HEK293T (cell line): ENCODE results near the gene CRTAC1.

ENCODE experiments used
- CTCF ChIA-PET: fragments of 350-600 bp; formaldehyde crosslinking; extraction: SDS; loops from one replicate; lab custom pipeline; 2021; ENCODE audit warnings: antibody characterized with exemption, inconsistent platforms; lab: Yijun Ruan, JAX
- POLR2A ChIA-PET: fragments of 350-600 bp; formaldehyde crosslinking; extraction: SDS; loops from one replicate; lab custom pipeline; 2020; ENCODE audit warnings: antibody characterized with exemption, inconsistent platforms; lab: Yijun Ruan, JAX
- DNase-seq: peaks from one replicate; pipeline ENCODE4 v3.0.0; 2012; ENCODE audit warnings: mixed read lengths; ENCODE audit errors: extremely low spot score
- ARNT ChIP-seq: fragments of 450-650 bp; IDR thresholded peaks from 2 replicates; pipeline ENCODE4 v1.6.1; 2017; ENCODE audit warnings: mild to moderate bottlenecking
- BHLHE40 ChIP-seq: fragments of 450-650 bp; IDR thresholded peaks from 2 replicates; pipeline ENCODE4 v1.6.1; 2016; ENCODE audit warnings: mild to moderate bottlenecking, moderate library complexity, borderline replicate concordance
- CTBP1 ChIP-seq: fragments of 450-650 bp; IDR thresholded peaks from 2 replicates; pipeline ENCODE4 v1.6.1; 2016; ENCODE audit warnings: borderline replicate concordance
- ELF4 ChIP-seq: fragments of 450-650 bp; IDR thresholded peaks from 2 replicates; pipeline ENCODE4 v1.6.1; 2017; ENCODE audit warnings: antibody characterized with exemption
- FOXA1 ChIP-seq: fragments of 450-650 bp; IDR thresholded peaks from 2 replicates; pipeline ENCODE4 v1.6.1; 2016; ENCODE audit warnings: mild to moderate bottlenecking
- FOXK2 ChIP-seq: fragments of 450-650 bp; IDR thresholded peaks from 2 replicates; pipeline ENCODE4 v1.6.1; 2016; ENCODE audit warnings: mild to moderate bottlenecking
- FOXM1 ChIP-seq: fragments of 450-650 bp; IDR thresholded peaks from 2 replicates; pipeline ENCODE4 v1.6.1; 2017; ENCODE audit warnings: mild to moderate bottlenecking, borderline replicate concordance
- HDGF ChIP-seq: fragments of 450-650 bp; IDR thresholded peaks from 2 replicates; pipeline ENCODE4 v1.6.1; 2017; ENCODE audit warnings: antibody characterized with exemption, borderline replicate concordance
- L3MBTL2 ChIP-seq: fragments of 450-650 bp; conservative IDR thresholded peaks from 2 replicates; pipeline ENCODE4 v1.6.1; 2016; ENCODE audit warnings: mild to moderate bottlenecking
- LEF1 ChIP-seq: fragments of 450-650 bp; IDR thresholded peaks from 2 replicates; pipeline ENCODE4 v1.6.1; 2017; ENCODE audit warnings: mild to moderate bottlenecking, borderline replicate concordance
- NFRKB ChIP-seq: fragments of 450-650 bp; IDR thresholded peaks from 2 replicates; pipeline ENCODE4 v1.6.1; 2016; ENCODE audit warnings: mild to moderate bottlenecking, moderate library complexity
- SP1 ChIP-seq: fragments of 450-650 bp; IDR thresholded peaks from 2 replicates; pipeline ENCODE4 v1.6.1; 2017
- SUZ12 ChIP-seq: fragments of 450-650 bp; IDR thresholded peaks from 2 replicates; pipeline ENCODE4 v1.6.1; 2016; ENCODE audit warnings: mild to moderate bottlenecking
- TARDBP ChIP-seq: fragments of 450-650 bp; IDR thresholded peaks from 2 replicates; pipeline ENCODE4 v1.6.1; 2016
- ZNF384 ChIP-seq: fragments of 450-650 bp; IDR thresholded peaks from 2 replicates; pipeline ENCODE4 v1.6.1; 2016
- TF ChIP-seq, protein P1 (sequence below): fragments of 450-650 bp; IDR thresholded peaks from 2 replicates; pipeline ENCODE4 v1.6.1; 2016

Gene CRTAC1

DNA sequence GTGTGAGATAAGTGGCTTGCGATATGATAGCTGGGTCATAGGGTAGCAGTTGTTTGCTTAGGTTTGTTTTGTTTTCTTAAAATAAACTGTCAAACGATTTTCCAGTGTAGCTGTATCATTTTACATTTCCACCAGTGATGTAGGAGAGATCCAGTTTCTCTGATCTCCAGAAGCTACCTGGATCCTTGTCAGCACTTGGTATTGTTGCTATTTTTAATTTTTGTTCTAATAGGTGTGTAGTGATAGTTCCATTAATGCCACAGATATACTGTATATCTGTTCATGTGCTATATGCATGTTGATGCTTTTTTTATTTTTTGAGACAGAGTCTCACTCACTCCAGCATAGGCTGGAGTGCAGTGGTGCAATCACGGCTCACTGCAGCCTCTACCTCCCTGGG lies 136.3 kb downstream of the CRTAC1 start:
- TF ChIP-seq FOXA1 (no peak), SUZ12 (no peak)
- ChIA-PET POLR2A (no interaction called here), CTCF (interaction anchor here (0.8 kb wide), 1 partner anchor 147 kb away, joined by 4 read pairs; no protein-coding TSS in a partner anchor)
- DNase-seq = no peak

DNA sequence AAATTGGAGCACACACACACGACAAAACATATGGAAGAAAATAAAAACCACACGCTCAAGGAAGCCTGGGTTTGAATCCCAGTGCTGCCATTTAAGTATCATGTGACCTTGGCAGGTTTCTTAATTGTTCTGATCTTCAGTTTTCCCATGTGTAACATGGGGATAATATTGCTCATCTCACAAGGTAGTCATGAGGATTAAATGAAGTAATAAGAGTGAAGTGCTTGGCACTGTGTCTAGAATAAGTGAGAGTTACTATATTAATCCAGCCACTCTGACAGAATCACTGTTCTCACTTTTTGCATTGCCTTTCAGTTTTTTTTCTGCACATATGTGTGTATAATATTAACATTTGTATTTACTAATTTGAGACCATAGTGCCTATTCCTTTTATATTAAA lies 137.5 kb downstream of the CRTAC1 start:
- ChIA-PET POLR2A (no interaction called here), CTCF (no interaction called here)
- no peak for DNase-seq
- TF ChIP-seq, protein P1, sequence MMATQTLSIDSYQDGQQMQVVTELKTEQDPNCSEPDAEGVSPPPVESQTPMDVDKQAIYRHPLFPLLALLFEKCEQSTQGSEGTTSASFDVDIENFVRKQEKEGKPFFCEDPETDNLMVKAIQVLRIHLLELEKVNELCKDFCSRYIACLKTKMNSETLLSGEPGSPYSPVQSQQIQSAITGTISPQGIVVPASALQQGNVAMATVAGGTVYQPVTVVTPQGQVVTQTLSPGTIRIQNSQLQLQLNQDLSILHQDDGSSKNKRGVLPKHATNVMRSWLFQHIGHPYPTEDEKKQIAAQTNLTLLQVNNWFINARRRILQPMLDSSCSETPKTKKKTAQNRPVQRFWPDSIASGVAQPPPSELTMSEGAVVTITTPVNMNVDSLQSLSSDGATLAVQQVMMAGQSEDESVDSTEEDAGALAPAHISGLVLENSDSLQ = no peak
- TF ChIP-seq L3MBTL2 = no peak
- TF ChIP-seq SUZ12 = no peak
- TF ChIP-seq LEF1 = no peak
- no peak for TF ChIP-seq HDGF
- TF ChIP-seq CTBP1 = no peak
- no peak for TF ChIP-seq ELF4
- no peak for TF ChIP-seq FOXK2
- TF ChIP-seq TARDBP = no peak
- no peak for TF ChIP-seq ARNT
- TF ChIP-seq SP1 = no peak
- TF ChIP-seq NFRKB = no peak
- TF ChIP-seq FOXA1 = no peak
- TF ChIP-seq BHLHE40 = no peak
- TF ChIP-seq ZNF384 = no peak
- TF ChIP-seq FOXM1 = no peak

DNA sequence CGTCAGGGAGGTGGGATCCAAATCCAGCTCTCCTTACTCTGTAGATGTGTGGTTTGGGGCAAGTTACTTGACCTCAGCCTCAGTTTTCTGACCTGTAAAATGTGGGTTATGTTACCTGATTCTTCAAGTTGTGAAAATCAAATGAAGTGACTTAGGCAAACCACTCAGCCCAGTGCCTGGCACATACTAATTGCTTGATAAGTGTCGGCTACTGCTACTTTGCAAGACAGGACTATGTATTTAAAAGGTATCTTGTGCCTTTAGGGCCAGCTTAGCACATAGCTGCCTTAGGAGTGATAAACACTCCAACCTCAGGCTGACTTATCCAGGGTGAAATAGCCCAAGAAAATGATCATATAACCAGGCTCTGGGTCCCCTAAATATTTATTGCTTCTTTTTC lies 137.9 kb downstream of the CRTAC1 start:
- no peak for DNase-seq
- no peak for TF ChIP-seq FOXK2
- no peak for TF ChIP-seq L3MBTL2
- TF ChIP-seq SP1 = no peak
- no peak for TF ChIP-seq ELF4
- TF ChIP-seq CTBP1 = no peak
- TF ChIP-seq SUZ12 = no peak
- TF ChIP-seq BHLHE40 = no peak
- TF ChIP-seq ZNF384 = no peak
- ChIA-PET CTCF (no interaction called here), POLR2A (no interaction called here)

DNA sequence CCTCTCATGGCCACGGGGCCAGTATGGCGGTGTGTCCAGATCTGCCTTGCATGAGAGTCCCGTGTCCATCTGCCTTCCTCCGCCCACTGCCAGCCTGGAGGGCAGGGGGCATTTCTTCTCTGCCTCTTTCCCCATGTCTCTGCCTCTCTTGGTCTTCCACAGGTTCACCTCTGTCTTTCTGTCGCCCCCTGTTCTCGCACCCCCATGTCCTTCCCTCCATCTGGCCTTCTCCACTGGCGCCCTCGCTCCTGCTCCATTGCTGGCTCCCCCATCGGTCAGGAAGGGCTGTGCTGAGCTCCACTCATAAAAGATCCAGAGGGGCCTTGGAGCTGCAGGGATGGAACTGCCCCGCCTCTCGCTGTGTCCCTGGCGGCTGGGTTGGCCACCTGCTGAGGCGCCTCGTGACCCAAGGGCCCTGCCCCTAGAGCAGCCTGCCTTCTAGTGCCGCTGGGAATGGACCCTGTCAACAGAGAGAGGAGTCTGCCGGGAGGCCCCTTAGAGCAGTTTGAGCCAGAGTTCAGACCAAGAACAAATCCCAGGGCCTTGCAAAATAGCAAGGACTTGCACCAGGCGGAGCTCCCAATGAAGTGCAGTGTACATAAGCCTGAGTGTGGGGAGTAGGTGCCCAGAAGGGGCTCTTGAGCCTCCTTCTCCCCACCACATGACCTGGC lies 138.8 kb downstream of the CRTAC1 start:
- ChIA-PET CTCF (interaction anchor here (0.9 to 1.0 kb wide), 2 partner anchors 137 to 250 kb away, joined by 3 read pairs; no protein-coding TSS in a partner anchor), POLR2A (no interaction called here)
- peak; percentile 49 for DNase-seq
- TF ChIP-seq ARNT (no peak), TARDBP (no peak), BHLHE40 (no peak), SP1 (no peak), FOXA1 (no peak), CTBP1 (no peak), HDGF (no peak), SUZ12 (no peak), ELF4 (no peak)
- TF ChIP-seq, protein P1 = no peak

DNA sequence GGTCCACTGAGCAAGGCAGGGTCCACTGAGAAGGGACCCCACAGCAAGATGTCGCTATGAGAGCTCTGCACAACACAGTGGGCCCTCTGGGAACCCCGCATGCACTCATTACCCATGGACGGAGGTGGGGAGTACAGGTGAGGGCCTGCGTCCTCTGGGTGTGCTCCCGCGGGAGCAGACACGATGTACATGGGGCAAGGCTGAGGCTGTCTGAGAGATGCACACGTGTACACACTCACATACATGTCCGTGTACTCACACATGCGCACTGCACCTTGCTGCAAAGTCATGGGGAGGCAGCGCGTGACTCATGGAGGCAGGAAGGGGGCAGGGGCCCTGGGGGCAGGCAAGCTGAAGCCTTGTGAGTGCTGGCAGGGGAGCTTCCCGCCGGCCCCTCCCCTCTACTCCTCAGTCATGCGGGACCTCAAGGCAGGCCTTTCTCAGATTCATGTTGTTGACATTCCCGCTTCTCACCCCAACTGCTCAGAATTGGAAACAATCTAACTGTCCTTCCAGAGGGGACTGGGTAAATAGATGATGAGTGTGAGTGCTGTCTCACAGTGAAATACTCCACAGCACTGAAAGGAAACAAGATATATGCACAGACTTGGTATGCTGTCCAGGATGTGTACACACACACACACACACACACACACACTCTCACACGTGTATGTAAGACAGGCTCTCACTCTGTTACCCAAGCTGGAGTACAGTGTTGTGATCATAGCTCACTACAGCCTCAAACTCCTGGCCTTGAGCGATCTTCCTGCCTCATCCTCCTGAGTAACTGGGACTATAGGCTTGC lies 140.8 kb downstream of the CRTAC1 start:
- CTCF ChIA-PET = interaction anchor here (0.6 to 1.4 kb wide), 5 partner anchors 13 to 70 kb away, joined by 3 to 4 read pairs (median 3); no protein-coding TSS in a partner anchor
- no peak for DNase-seq
- no peak for TF ChIP-seq TARDBP
- no peak for TF ChIP-seq SP1
- no peak for TF ChIP-seq ELF4
- no peak for TF ChIP-seq NFRKB
- no peak for TF ChIP-seq SUZ12
- no peak for TF ChIP-seq BHLHE40
- no peak for TF ChIP-seq L3MBTL2
- no peak for TF ChIP-seq ZNF384
- TF ChIP-seq, protein P1 = no peak
- TF ChIP-seq FOXK2 = no peak
- TF ChIP-seq LEF1 = no peak
- no peak for TF ChIP-seq ARNT
- TF ChIP-seq CTBP1 = no peak
- TF ChIP-seq FOXM1 = no peak
- POLR2A ChIA-PET = interaction anchor here (0.9 to 1.3 kb wide), 3 partner anchors 9 to 40 kb away, joined by 3 to 4 read pairs (median 3); partner anchors contain the start of gene GOLGA7B
